GM19193 (cell line): ENCODE results near the gene VASN.

ENCODE experiments used
- POLR2A ChIP-seq: IDR thresholded peaks from 4 replicates; pipeline ENCODE4 v1.6.1; 2011; ENCODE audit not compliant: insufficient read depth, insufficient read length; ENCODE audit errors: extremely low read depth

Gene VASN

GRCh38 chr16:4420505-4421105, 49.0 kb downstream of the VASN start:
- TF ChIP-seq POLR2A = no peak

DNA sequence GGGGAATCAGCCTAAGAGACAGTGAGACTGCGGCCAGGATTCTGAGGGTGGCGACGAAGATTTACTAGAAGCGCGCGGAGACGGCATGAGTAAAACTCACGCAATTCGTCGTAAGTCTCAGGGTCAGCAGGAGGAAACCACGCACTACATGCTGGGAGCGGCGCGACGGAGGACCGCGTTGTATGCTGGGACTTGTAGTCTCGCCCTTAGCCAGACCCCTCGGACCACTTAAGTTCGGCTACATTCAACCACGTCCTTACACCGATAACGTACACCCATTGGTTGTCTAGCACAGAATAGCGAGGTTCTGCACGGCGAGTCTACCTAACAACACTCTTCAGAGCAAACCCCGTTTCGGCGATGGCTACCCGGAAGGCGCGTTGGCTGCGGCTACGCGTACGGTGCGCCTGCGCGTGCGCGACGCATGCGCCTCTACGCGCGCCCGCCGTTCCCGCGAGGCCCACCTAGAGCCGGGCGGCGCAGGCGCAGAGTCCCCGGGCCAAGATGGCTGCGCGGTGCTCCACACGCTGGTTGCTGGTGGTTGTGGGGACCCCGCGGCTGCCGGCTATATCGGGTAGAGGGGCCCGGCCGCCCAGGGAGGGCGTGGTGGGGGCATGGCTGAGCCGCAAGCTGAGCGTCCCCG, 53.9 kb downstream of the VASN start, which contains the start of gene DNAJA3:
Gene DNAJA3 (plus strand): TSS at position 491 of the 643 bp plus-strand sequence. CDS start 14 bp downstream, at position 505.
- peak; percentile 95 for TF ChIP-seq POLR2A

DNA sequence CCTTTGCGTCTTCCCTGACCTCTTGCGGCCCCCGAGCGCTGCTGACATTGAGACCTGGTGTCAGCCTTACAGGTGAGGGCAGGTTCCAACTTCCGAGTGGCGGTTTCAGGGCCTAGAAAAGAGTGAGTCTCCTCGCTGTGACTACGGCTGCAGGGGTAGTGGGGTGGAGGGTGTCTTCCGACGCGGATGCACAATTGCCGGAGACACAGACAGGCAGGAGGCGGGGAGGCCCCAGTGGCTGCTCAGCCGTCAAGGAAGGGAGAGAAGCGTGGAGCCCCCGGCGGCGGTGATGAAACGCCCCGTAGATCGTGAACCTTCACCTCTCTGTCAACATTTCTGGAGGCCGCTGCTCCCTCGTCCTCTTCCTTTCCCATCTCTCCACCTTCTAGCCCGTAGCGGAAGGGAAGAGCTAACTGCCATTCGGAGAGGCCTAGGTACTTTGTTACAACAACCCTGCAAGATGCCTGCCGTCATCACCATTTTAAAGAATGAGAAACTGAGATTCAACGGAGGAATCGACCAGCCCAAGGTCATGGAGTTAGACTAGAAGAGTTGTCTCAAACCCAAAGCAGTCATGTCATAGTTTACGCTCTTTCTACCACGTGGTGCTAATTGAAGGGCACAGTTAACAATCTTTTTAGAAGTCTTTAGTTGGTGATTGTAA, 54.5 kb downstream of the VASN start:
- no peak for TF ChIP-seq POLR2A

DNA sequence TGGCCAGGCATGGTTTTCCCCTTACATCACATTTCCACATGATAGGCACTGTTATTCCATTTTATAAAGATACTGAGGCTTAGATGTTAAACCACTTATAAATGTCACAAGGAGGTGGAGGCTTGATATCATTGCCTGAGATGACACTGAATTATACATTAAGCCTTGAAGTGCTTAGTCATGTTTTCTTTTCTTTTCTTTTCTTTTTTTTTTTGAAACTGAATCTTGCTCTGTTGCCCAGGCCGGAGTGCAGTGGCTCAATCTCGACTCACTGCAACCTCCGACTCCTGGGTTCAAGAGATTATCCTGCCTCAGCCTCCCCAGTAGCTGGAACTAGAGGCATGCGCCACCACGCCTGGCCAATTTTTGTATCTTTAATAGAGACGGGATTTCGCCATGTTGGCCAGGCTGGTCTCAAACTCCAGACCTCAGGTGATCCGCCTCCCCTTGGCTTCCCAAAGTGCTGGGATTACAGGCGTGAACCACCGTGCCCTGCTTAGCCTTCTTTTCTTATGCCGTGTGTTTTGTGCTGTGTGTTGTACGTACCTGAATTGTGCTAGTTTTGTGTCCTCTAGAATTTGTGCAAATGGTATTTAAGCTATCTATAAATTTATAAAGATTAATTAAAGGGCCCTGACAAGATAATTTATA, 55.2 kb downstream of the VASN start:
- no peak for TF ChIP-seq POLR2A

GRCh38 chr16:4428500-4428899, 56.9 kb downstream of the VASN start:
- no peak for TF ChIP-seq POLR2A

DNA sequence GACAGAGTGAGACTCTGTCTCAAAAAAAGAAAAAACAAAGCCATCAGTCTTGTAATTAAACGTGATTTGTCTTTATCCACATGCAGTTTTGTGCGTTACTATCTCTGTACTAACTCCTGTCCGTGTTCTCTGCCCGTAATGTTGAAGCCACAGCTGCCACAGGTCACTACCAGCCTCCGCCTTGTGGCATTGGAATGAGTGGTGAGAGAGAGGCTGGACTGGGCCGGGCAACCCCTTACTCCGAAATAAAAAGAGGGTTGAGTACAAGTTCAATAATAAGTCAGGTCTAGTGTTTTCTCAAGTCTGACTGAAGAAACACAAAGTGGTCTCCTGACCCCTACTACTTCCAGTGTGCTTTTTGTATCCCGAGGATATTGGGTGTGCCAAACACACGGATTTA, 59.4 kb downstream of the VASN start:
- TF ChIP-seq POLR2A = no peak
